Prostate gland (tissue), 2 donors: ENCODE measurements around the gene CRIP1. TPM values are rescaled to one million over a fixed set of nuclear protein-coding genes. Genes with fewer than 3 reads are reported as not detected.

Experiments
- DNase-seq: peaks from one replicate; pipeline ENCODE4 v3.0.0-alpha.2; 2019; ENCODE audit warnings: low spot score
- H3K27ac ChIP-seq, 2 donors: fragments of 200-600 bp; sonication (generic); 2 replicates each; pipeline ENCODE4 v1.5.1; 2017 to 2019
- H3K27me3 ChIP-seq: fragments of 200-600 bp; sonication (generic); replicated peaks from 2 replicates; pipeline ENCODE4 v1.5.1; 2019; ENCODE audit not compliant: insufficient read depth
- H3K36me3 ChIP-seq, 2 donors: fragments of 200-600 bp; sonication (generic); 1 replicate in 1 of 2; 2 replicates in 1 of 2; pipeline versions ENCODE4 v1.5.1 to v1.8.1; 2017 to 2019
- H3K4me1 ChIP-seq: fragments of 200-600 bp; sonication (generic); replicated peaks from 2 replicates; pipeline ENCODE4 v1.5.1; 2019
- H3K4me3 ChIP-seq, 2 donors: fragments of 200-600 bp; sonication (generic); 2 replicates each; pipeline ENCODE4 v1.5.1; 2017 to 2019
- H3K9me3 ChIP-seq: fragments of 200-600 bp; sonication (generic); 2 replicates; pipeline ENCODE4 v1.5.1; 2017
- CTCF ChIP-seq, 4 experiments: fragments of 200-600 bp in 2 of 4; fragments of 450-650 bp in 2 of 4; sonication (generic) in 2 of 4; IDR thresholded peaks; 1 replicate in 3 of 4; 2 replicates in 1 of 4; pipeline ENCODE4 v1.5.1; 2016 to 2019; ENCODE audit warnings: antibody characterized with exemption in 4 of 4, mild to moderate bottlenecking in 2 of 4, moderate library complexity in 2 of 4
- POLR2A ChIP-seq: fragments of 450-650 bp; IDR thresholded peaks from one replicate; pipeline ENCODE4 v1.6.1; 2016; ENCODE audit warnings: antibody characterized with exemption, mild to moderate bottlenecking
- POLR2AphosphoS5 ChIP-seq: sonication (generic); formaldehyde crosslinking; IDR thresholded peaks from one replicate; pipeline ENCODE4 v1.6.1; 2017; ENCODE audit warnings: antibody characterized with exemption
- WGBS: methylation state at CpG from one replicate; pipeline ENCODE4 v1.1.5; 2018; 5-methylcytosine and 5-hydroxymethylcytosine counted together
- intact Hi-C: fragments of 100-400 bp; cut with DNase I; formaldehyde crosslinking; loops from one replicate; pipeline ENCODE4 v1.14.2; 2022
- total RNA-seq, 2 donors: library from RNA; depleted of rRNA; stranded (reverse); fragments of >200 nt; gene quantifications; one replicate each; pipeline ENCODE4 v1.1.0, GENCODE V29; 2016

The CRIP1 gene
- total RNA-seq, 2 donors from 2014 or later, result 4.2 to 22.0 TPM

- H3K36me3 ChIP-seq, result no peaks in the 10 kb centered on the region
- H3K4me3 ChIP-seq, result peak overlapping the region; percentile 14 to 19
- TF ChIP-seq POLR2A (no peak), CTCF (IDR thresholded peaks at IDR 0.05) (no peak), POLR2AphosphoS5 (no peak)
- H3K9me3 ChIP-seq, result no peaks in the 10 kb centered on the region
- intact Hi-C loops, result no loop called here
- peaks cover 4% of the 10 kb centered on the region for H3K27me3 ChIP-seq
- H3K27ac ChIP-seq, result peak overlapping the region; percentile 6 to 47
- peaks cover 17% of the 10 kb centered on the region for H3K4me1 ChIP-seq
- WGBS, result 10% methylated on average over 42 of the region's 48 CpGs
- no peak for DNase-seq
These were observed 831 bp downstream of the CRIP1 start for GRCh38 chr14:105487449-105487985.

DNA sequence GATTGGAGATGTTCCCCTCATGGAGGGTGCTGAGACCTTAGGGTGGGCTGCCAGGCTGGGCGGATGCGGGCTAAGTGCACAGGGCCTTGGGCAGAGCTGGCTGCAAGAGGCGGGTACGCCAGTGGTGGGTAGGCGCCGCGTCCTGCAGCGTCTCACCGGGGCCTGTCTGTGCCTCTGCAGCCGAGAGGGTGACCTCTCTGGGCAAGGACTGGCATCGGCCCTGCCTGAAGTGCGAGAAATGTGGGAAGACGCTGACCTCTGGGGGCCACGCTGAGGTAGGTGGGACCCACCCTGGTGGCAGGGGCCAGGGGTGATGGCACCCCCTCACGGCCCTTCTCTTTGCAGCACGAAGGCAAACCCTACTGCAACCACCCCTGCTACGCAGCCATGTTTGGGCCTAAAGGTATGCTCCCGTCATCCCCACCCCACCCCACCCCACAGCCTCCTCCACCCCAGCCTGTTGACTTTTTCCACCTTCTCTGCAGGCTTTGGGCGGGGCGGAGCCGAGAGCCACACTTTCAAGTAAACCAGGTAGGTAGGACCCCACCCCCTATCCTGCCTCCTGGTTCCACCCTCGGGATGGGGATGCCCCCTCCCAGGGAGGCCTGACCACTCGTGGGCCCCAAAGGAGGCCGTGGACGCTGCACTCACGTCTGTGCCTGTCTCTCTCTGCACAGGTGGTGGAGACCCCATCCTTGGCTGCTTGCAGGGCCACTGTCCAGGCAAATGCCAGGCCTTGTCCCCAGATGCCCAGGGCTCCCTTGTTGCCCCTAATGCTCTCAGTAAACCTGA is 1.5 kb downstream of the CRIP1 start:
- WGBS, result 84% methylated on average over 22 of the region's 26 CpGs
- no peak overlapping the region for H3K4me3 ChIP-seq

GRCh38 chr14:105488781-105489541 is 2.3 kb downstream of the CRIP1 start:
- intact Hi-C loops, result no loop called here
- TF ChIP-seq CTCF (IDR thresholded peaks at IDR 0.05), result no peak
- no peak for TF ChIP-seq POLR2A
- TF ChIP-seq POLR2AphosphoS5, result no peak
- H3K9me3 ChIP-seq, result no peaks in the 10 kb centered on the region
- peaks cover 4% of the 10 kb centered on the region for H3K27me3 ChIP-seq
- peak overlapping the region; percentile 93 to 95 for H3K27ac ChIP-seq
- WGBS, result 80% methylated on average over 12 of the region's 20 CpGs
- peaks cover 4% of the 10 kb centered on the region for H3K4me1 ChIP-seq
- H3K36me3 ChIP-seq, result no peaks in the 10 kb centered on the region
- no peak overlapping the region for H3K4me3 ChIP-seq
- no peak for DNase-seq

More for the DNA sequence above, 1.5 kb downstream of the CRIP1 start:
- no peak for DNase-seq
- H3K27me3 ChIP-seq, result peaks cover 4% of the 10 kb centered on the region
- H3K9me3 ChIP-seq, result no peaks in the 10 kb centered on the region
- TF ChIP-seq POLR2AphosphoS5 (no peak), POLR2A (no peak)
- intact Hi-C loops, result no loop called here
- H3K27ac ChIP-seq, result peak overlapping the region in 1 of 2 donors; percentile 6
- H3K4me1 ChIP-seq, result peaks cover 10% of the 10 kb centered on the region
- no peaks in the 10 kb centered on the region for H3K36me3 ChIP-seq

- 1% methylated on average over 43 of the region's 44 CpGs for WGBS
- DNase-seq, result peak; percentile 90
- H3K9me3 ChIP-seq, result no peaks in the 10 kb centered on the region
- peaks cover 4% of the 10 kb centered on the region for H3K27me3 ChIP-seq
- H3K27ac ChIP-seq, result peak overlapping the region; percentile 93 to 95
- no peaks in the 10 kb centered on the region for H3K36me3 ChIP-seq
- H3K4me3 ChIP-seq, result peak overlapping the region; percentile 49 to 64
- TF ChIP-seq POLR2AphosphoS5, result peak; percentile 52
- peak; percentile 24 to 91 (median 80) for TF ChIP-seq CTCF (IDR thresholded peaks at IDR 0.05)
- TF ChIP-seq POLR2A, result peak; percentile 21
- peaks cover 4% of the 10 kb centered on the region for H3K4me1 ChIP-seq
- intact Hi-C loops, result loop anchor here (2.0 to 5.0 kb wide), 3 partner anchors 39 to 119 kb away; no protein-coding TSS in a partner anchor
These were observed 3.0 kb downstream of the CRIP1 start for GRCh38 chr14:105489542-105490266.

GRCh38 chr14:105490267-105490571 is 3.5 kb downstream of the CRIP1 start:
- DNase-seq, result no peak
- WGBS, result 0% methylated on average over 22 of the region's 33 CpGs

More at GRCh38 chr14:105490267-105490571, 3.5 kb downstream of the CRIP1 start:
- peaks cover 4% of the 10 kb centered on the region for H3K27me3 ChIP-seq
- H3K36me3 ChIP-seq, result no peaks in the 10 kb centered on the region
- peak overlapping the region; percentile 49 to 64 for H3K4me3 ChIP-seq
- H3K9me3 ChIP-seq, result no peaks in the 10 kb centered on the region
- intact Hi-C loops, result loop anchor here (2.0 to 5.0 kb wide), 3 partner anchors 39 to 119 kb away; no protein-coding TSS in a partner anchor
- TF ChIP-seq POLR2A (no peak), POLR2AphosphoS5 (no peak), CTCF (IDR thresholded peaks at IDR 0.05) (no peak)
- peak overlapping the region; percentile 93 to 95 for H3K27ac ChIP-seq
- H3K4me1 ChIP-seq, result peaks cover 4% of the 10 kb centered on the region
